HG02970 (cell line): Measurements from ENCODE around the gene RFX1.

Source experiments
- ATAC-seq: cut with Tn5 transposase; IDR thresholded peaks from one replicate; pipeline ENCODE4 v1.9.1; 2021; ENCODE audit warnings: mild to moderate bottlenecking, moderate library complexity, moderate number of reproducible peaks; ENCODE audit not compliant: unreplicated experiment, low FRiP score

RFX1 gene

GRCh38 chr19:13914777-13915176 is 91.3 kb downstream of the RFX1 start:
- no peak for ATAC-seq

GRCh38 chr19:13913352-13913751 is 92.8 kb downstream of the RFX1 start:
- ATAC-seq, result no peak
